DMS 273 treated with DMSO at 0.1 percent for 48 hours (cell line): ENCODE measurements around the gene CHAF1A.

ENCODE experiments used
- DNase-seq: peaks from one replicate; lab custom pipeline; 2025; lab: John Stamatoyannopoulos, UW

The CHAF1A gene

GRCh38 chr19:4456476-4456842 is 54.0 kb downstream of the CHAF1A start:
- peak; percentile 59 for DNase-seq

GRCh38 chr19:4456843-4457653 is 54.6 kb downstream of the CHAF1A start:
- DNase-seq = peak; percentile 59

GRCh38 chr19:4457654-4458395 is 55.4 kb downstream of the CHAF1A start, which contains the start of gene UBXN6:
TSS of gene UBXN6 (minus strand) at chr19:4457794. CDS start at chr19:4457697, 97 bp downstream.
- peak; percentile 92 for DNase-seq

- DNase-seq = no peak
Observed at GRCh38 chr19:4464815-4465581, 62.6 kb downstream of the CHAF1A start.

GRCh38 chr19:4467835-4468234 is 65.4 kb downstream of the CHAF1A start:
- DNase-seq = no peak

GRCh38 chr19:4471403-4472173 is 69.1 kb downstream of the CHAF1A start:
- peak; percentile 100 for DNase-seq

GRCh38 chr19:4472174-4472974 is 69.9 kb downstream of the CHAF1A start, which contains the start of gene HDGFL2:
TSS of gene HDGFL2 (plus strand) at chr19:4472297. CDS start at chr19:4472351, 54 bp downstream.
- DNase-seq = no peak

GRCh38 chr19:4473011-4473762 is 70.7 kb downstream of the CHAF1A start:
- DNase-seq = no peak

- DNase-seq = no peak
Observed at GRCh38 chr19:4473763-4474513, 71.5 kb downstream of the CHAF1A start.

GRCh38 chr19:4474514-4475022 is 72.1 kb downstream of the CHAF1A start:
- no peak for DNase-seq

- no peak for DNase-seq
Observed at GRCh38 chr19:4477034-4477801, 74.8 kb downstream of the CHAF1A start.

- no peak for DNase-seq
Observed at GRCh38 chr19:4482721-4483364, 80.4 kb downstream of the CHAF1A start.

- no peak for DNase-seq
Observed at GRCh38 chr19:4483385-4483784, 80.9 kb downstream of the CHAF1A start.

GRCh38 chr19:4487572-4487971 is 85.1 kb downstream of the CHAF1A start:
- no peak for DNase-seq

GRCh38 chr19:4488496-4488895 is 86.1 kb downstream of the CHAF1A start:
- no peak for DNase-seq

- no peak for DNase-seq
Observed at GRCh38 chr19:4491446-4491845, 89.0 kb downstream of the CHAF1A start.

- no peak for DNase-seq
Observed at GRCh38 chr19:4492337-4493103, 90.1 kb downstream of the CHAF1A start.
